ENCODE results near the gene UBAC1. TPM values are rescaled to one million over a fixed set of nuclear protein-coding genes. Genes with fewer than 3 reads are reported as not detected.

The UBAC1 gene
- total RNA-seq, 2 donors from 2014 or later: 54.9 to 66.5 TPM

GRCh38 chr9:135979547-135980166 lies 18.5 kb upstream of the UBAC1 start:
- Histone ChIP-seq H3K4me3 (no peak overlapping the region), H3K27ac (no peak overlapping the region), H3K4me1 (no peaks in the 10 kb centered on the region), H3K36me3 (no peaks in the 10 kb centered on the region), H3K27me3 (no peaks in the 10 kb centered on the region), H3K9ac (ENCODE audit: low read depth in 2 of 2, low read length in 2 of 2) (no peak overlapping the region), H3K9me3 (no peaks in the 10 kb centered on the region)
- no peak for TF ChIP-seq CTCF (IDR thresholded peaks at IDR 0.05)
- intact Hi-C loops (cut with DNase I): no loop called here
- DNase-seq: no peak

GRCh38 chr9:135978642-135979546 lies 17.7 kb upstream of the UBAC1 start:
- intact Hi-C loops (cut with DNase I): no loop called here
- no peaks in the 10 kb centered on the region for H3K27me3 ChIP-seq

GRCh38 chr9:135976944-135977343 lies 15.8 kb upstream of the UBAC1 start:
- no peaks in the 10 kb centered on the region for H3K4me1 ChIP-seq
- H3K4me3 ChIP-seq: no peak overlapping the region
- H3K9ac ChIP-seq (ENCODE audit: low read depth in 2 of 2, low read length in 2 of 2): no peak overlapping the region
- DNase-seq: no peak
- no peak overlapping the region for H3K27ac ChIP-seq
- intact Hi-C loops (cut with DNase I): no loop called here
- H3K9me3 ChIP-seq: no peaks in the 10 kb centered on the region
- no peaks in the 10 kb centered on the region for H3K36me3 ChIP-seq
- H3K27me3 ChIP-seq: no peaks in the 10 kb centered on the region
- no peak for TF ChIP-seq CTCF (IDR thresholded peaks at IDR 0.05)

More at GRCh38 chr9:135978642-135979546, 17.7 kb upstream of the UBAC1 start:
- no peak for DNase-seq
- no peak overlapping the region for H3K9ac ChIP-seq (ENCODE audit: low read depth in 2 of 2, low read length in 2 of 2)
- H3K27ac ChIP-seq: no peak overlapping the region
- no peaks in the 10 kb centered on the region for H3K9me3 ChIP-seq
- no peak overlapping the region for H3K4me3 ChIP-seq
- H3K4me1 ChIP-seq: no peaks in the 10 kb centered on the region
- no peaks in the 10 kb centered on the region for H3K36me3 ChIP-seq
- TF ChIP-seq CTCF (IDR thresholded peaks at IDR 0.05): no peak

- no peak for DNase-seq
- intact Hi-C loops (cut with DNase I): no loop called here
- H3K4me1 ChIP-seq: no peaks in the 10 kb centered on the region
- no peak overlapping the region for H3K9ac ChIP-seq (ENCODE audit: low read depth in 2 of 2, low read length in 2 of 2)
- H3K9me3 ChIP-seq: no peaks in the 10 kb centered on the region
- no peak overlapping the region for H3K27ac ChIP-seq
- no peak overlapping the region for H3K4me3 ChIP-seq
- no peaks in the 10 kb centered on the region for H3K27me3 ChIP-seq
- no peaks in the 10 kb centered on the region for H3K36me3 ChIP-seq
- TF ChIP-seq CTCF (IDR thresholded peaks at IDR 0.05): no peak
These were observed 15.4 kb upstream of the UBAC1 start for GRCh38 chr9:135976531-135976930.

- Histone ChIP-seq H3K27ac (no peak overlapping the region), H3K4me1 (no peaks in the 10 kb centered on the region), H3K36me3 (no peaks in the 10 kb centered on the region), H3K9ac (ENCODE audit: low read depth in 2 of 2, low read length in 2 of 2) (no peak overlapping the region), H3K4me3 (no peak overlapping the region), H3K9me3 (no peaks in the 10 kb centered on the region), H3K27me3 (no peaks in the 10 kb centered on the region)
- no peak for TF ChIP-seq CTCF (IDR thresholded peaks at IDR 0.05)
- intact Hi-C loops (cut with DNase I): no loop called here
- DNase-seq: no peak
These were observed 14.7 kb upstream of the UBAC1 start for GRCh38 chr9:135975834-135976233.

Measured in colonic mucosa (tissue), 4 donors.